Activated CD4-positive, alpha-beta T cell treated with anti-CD3 and anti-CD28 coated beads, Interleukin-2, amount 50 U/mL, for 16 hours (primary cell): ENCODE measurements around the gene KDM3B.

Experiments used
- DNase-seq: peaks from one replicate; pipeline ENCODE4 v3.0.0-alpha.2; 2020

The KDM3B gene

GRCh38 chr5:138391859-138392386, 39.4 kb downstream of the KDM3B start:
- no peak for DNase-seq

GRCh38 chr5:138402640-138403039, 50.2 kb downstream of the KDM3B start:
- peak; percentile 39 for DNase-seq

GRCh38 chr5:138408023-138408422, 55.5 kb downstream of the KDM3B start:
- DNase-seq = peak; percentile 56

- peak; percentile 32 for DNase-seq
Measured at GRCh38 chr5:138410996-138411640, 58.6 kb downstream of the KDM3B start.

- DNase-seq = no peak
Measured at GRCh38 chr5:138418444-138418843, 66.0 kb downstream of the KDM3B start.

- DNase-seq = no peak
Measured at GRCh38 chr5:138425079-138425478, 72.6 kb downstream of the KDM3B start.

GRCh38 chr5:138435943-138436342, 83.5 kb downstream of the KDM3B start:
- DNase-seq = no peak

GRCh38 chr5:138438003-138438723, 85.7 kb downstream of the KDM3B start:
- no peak for DNase-seq

GRCh38 chr5:138438724-138439476, 86.4 kb downstream of the KDM3B start, which contains the start of gene REEP2:
TSS of gene REEP2 (plus strand) at chr5:138439057. CDS start at chr5:138439209, 152 bp downstream.
- peak; percentile 36 for DNase-seq

- no peak for DNase-seq
Measured at GRCh38 chr5:138439477-138440158, 87.1 kb downstream of the KDM3B start.

GRCh38 chr5:138440159-138441073, 87.9 kb downstream of the KDM3B start:
- DNase-seq = no peak

- no peak for DNase-seq
Measured at GRCh38 chr5:138441221-138441620, 88.7 kb downstream of the KDM3B start.

GRCh38 chr5:138444078-138444773, 91.7 kb downstream of the KDM3B start:
- no peak for DNase-seq

GRCh38 chr5:138444774-138445546, 92.5 kb downstream of the KDM3B start:
- DNase-seq = no peak

GRCh38 chr5:138445547-138446271, 93.2 kb downstream of the KDM3B start:
- DNase-seq = no peak

- no peak for DNase-seq
Measured at GRCh38 chr5:138448070-138448469, 95.6 kb downstream of the KDM3B start.

GRCh38 chr5:138448481-138449398, 96.3 kb downstream of the KDM3B start:
- no peak for DNase-seq

GRCh38 chr5:138449501-138450239, 97.2 kb downstream of the KDM3B start:
- DNase-seq = peak; percentile 80
